NCI-H69 (cell line): ENCODE results near the gene FSHR.

Experiments used
- DNase-seq: peaks from one replicate; lab custom pipeline; 2025; lab: John Stamatoyannopoulos, UW

FSHR gene

GRCh38 chr2:49111456-49111855, 42.9 kb downstream of the FSHR start:
- no peak for DNase-seq

- DNase-seq, result no peak
Observed at GRCh38 chr2:49111006-49111405, 43.3 kb downstream of the FSHR start.

GRCh38 chr2:49110571-49110970, 43.7 kb downstream of the FSHR start:
- no peak for DNase-seq

- no peak for DNase-seq
Observed at GRCh38 chr2:49108851-49109250, 45.5 kb downstream of the FSHR start.

GRCh38 chr2:49108436-49108835, 45.9 kb downstream of the FSHR start:
- no peak for DNase-seq

GRCh38 chr2:49105506-49105905, 48.8 kb downstream of the FSHR start:
- DNase-seq, result no peak

- DNase-seq, result no peak
Observed at GRCh38 chr2:49102146-49102545, 52.2 kb downstream of the FSHR start.

GRCh38 chr2:49080681-49081080, 73.6 kb downstream of the FSHR start:
- DNase-seq, result no peak

- DNase-seq, result no peak
Observed at GRCh38 chr2:49070716-49071115, 83.6 kb downstream of the FSHR start.

- DNase-seq, result no peak
Observed at GRCh38 chr2:49069829-49070228, 84.5 kb downstream of the FSHR start.

- DNase-seq, result no peak
Observed at GRCh38 chr2:49068613-49069012, 85.7 kb downstream of the FSHR start.

- no peak for DNase-seq
Observed at GRCh38 chr2:49067971-49068370, 86.3 kb downstream of the FSHR start.

GRCh38 chr2:49053156-49053555, 101.2 kb downstream of the FSHR start:
- DNase-seq, result no peak

GRCh38 chr2:49050265-49050664, 104.0 kb downstream of the FSHR start:
- DNase-seq, result no peak

GRCh38 chr2:49049161-49049560, 105.2 kb downstream of the FSHR start:
- no peak for DNase-seq

GRCh38 chr2:49045083-49045482, 109.2 kb downstream of the FSHR start:
- DNase-seq, result no peak

- DNase-seq, result no peak
Observed at GRCh38 chr2:49044350-49045079, 109.8 kb downstream of the FSHR start.

- DNase-seq, result no peak
Observed at GRCh38 chr2:49043405-49043982, 110.8 kb downstream of the FSHR start.

- no peak for DNase-seq
Observed at GRCh38 chr2:49042488-49042887, 111.8 kb downstream of the FSHR start.

- no peak for DNase-seq
Observed at GRCh38 chr2:49041061-49041460, 113.3 kb downstream of the FSHR start.

GRCh38 chr2:49037197-49037596, 117.1 kb downstream of the FSHR start:
- no peak for DNase-seq

- no peak for DNase-seq
Observed at GRCh38 chr2:49035481-49035880, 118.8 kb downstream of the FSHR start.

GRCh38 chr2:49033394-49034185, 120.7 kb downstream of the FSHR start:
- no peak for DNase-seq
